A549 (cell line): ENCODE measurements around the gene GARIN1A. TPM values are rescaled to one million over a fixed set of nuclear protein-coding genes. Genes with fewer than 3 reads are reported as not detected.
"Not testable (repeated sequence)": the region's sequence is repeated elsewhere in the genome, so short reads cannot be mapped to it uniquely, and the experiment has no call there.

Source experiments
- ATAC-seq, 2 experiments: fragments of 200-7000 bp in 1 of 2; fragments of >200 bp in 1 of 2; cut with Nextera tagmentation in 1 of 2; cut with Tn5 transposase in 1 of 2; 3 replicates each; pipeline versions ENCODE4 v1.8.0 to v1.9.1; 2018 to 2020; ENCODE audit warnings: mild to moderate bottlenecking in 1 of 2, moderate library complexity in 1 of 2
- CTCF ChIA-PET: fragments of 300-600 bp; sonication (Branson Sonifier 250); formaldehyde crosslinking; extraction: SDS; loops from one replicate; lab custom pipeline; 2021; ENCODE audit warnings: antibody characterized with exemption, inconsistent platforms; lab: Yijun Ruan, JAX
- POLR2A ChIA-PET: fragments of 350-600 bp; formaldehyde crosslinking; extraction: SDS; loops from one replicate; lab custom pipeline; 2021; ENCODE audit warnings: antibody characterized with exemption, inconsistent platforms; lab: Yijun Ruan, JAX
- DNase-seq, 2 experiments: peaks; one replicate each; pipeline versions ENCODE4 v3.0.0 to v3.0.0-alpha.2; 2011 to 2016; ENCODE audit warnings: low read depth in 1 of 2, low spot score in 1 of 2
- FAIRE-seq: peaks from 2 replicates; lab custom pipeline; 2011; peaks lifted over from hg19 to GRCh38; lab: Jason Lieb, UNC
- H3K27ac ChIP-seq, 2 experiments: fragments of >200 bp; sonication (Bioruptor Twin); formaldehyde crosslinking; 3 replicates each; pipeline ENCODE4 v1.5.1; 2016 to 2017
- H3K4me1 ChIP-seq: fragments of >200 bp; sonication (Bioruptor Twin); formaldehyde crosslinking; 3 replicates; pipeline ENCODE4 v1.6.1; 2016
- H3K4me2 ChIP-seq: fragments of >200 bp; sonication (Bioruptor Twin); formaldehyde crosslinking; 3 replicates; pipeline ENCODE4 v1.6.1; 2016
- H3K4me3 ChIP-seq: fragments of >200 bp; sonication (Bioruptor Twin); formaldehyde crosslinking; 3 replicates; pipeline ENCODE4 v1.5.1; 2016
- H3K9me3 ChIP-seq: fragments of >200 bp; sonication (Bioruptor Twin); formaldehyde crosslinking; 3 replicates; pipeline ENCODE4 v1.6.1; 2016
- BHLHE40 ChIP-seq: IDR thresholded peaks from 2 replicates; pipeline ENCODE4 v1.6.1; 2012; ENCODE audit warnings: low read depth, low read length, inconsistent platforms
- CBX2 ChIP-seq: fragments of 200-600 bp; sonication (generic); IDR thresholded peaks from 2 replicates; pipeline ENCODE4 v1.6.1; 2016; ENCODE audit warnings: low read depth, mild to moderate bottlenecking, borderline replicate concordance
- EHF ChIP-seq: fragments of 250-450 bp; sonication (Bioruptor Pico); IDR thresholded peaks from 2 replicates; pipeline ENCODE4 v1.5.0; 2020; ENCODE audit warnings: mild to moderate bottlenecking
- GATA3 ChIP-seq: IDR thresholded peaks from 2 replicates; pipeline ENCODE4 v1.6.1; 2012; ENCODE audit warnings: borderline replicate concordance
- HOXB13 ChIP-seq: fragments of 250-450 bp; sonication (Bioruptor Pico); IDR thresholded peaks from 2 replicates; pipeline ENCODE4 v1.5.0; 2020; ENCODE audit warnings: low read depth, mild to moderate bottlenecking, moderate library complexity
- JUNB ChIP-seq: fragments of >200 bp; sonication (Bioruptor Twin); formaldehyde crosslinking; IDR thresholded peaks from 2 replicates; pipeline ENCODE4 v1.6.1; 2016
- KDM1A ChIP-seq: fragments of 200-600 bp; sonication (generic); IDR thresholded peaks from 2 replicates; pipeline ENCODE4 v1.6.1; 2016; ENCODE audit warnings: low read depth, mild to moderate bottlenecking
- POLR2A ChIP-seq: IDR thresholded peaks from 2 replicates; pipeline ENCODE4 v1.6.1; 2012; ENCODE audit warnings: mild to moderate bottlenecking, low read length
- POLR2AphosphoS2 ChIP-seq: conservative IDR thresholded peaks from 2 replicates; pipeline ENCODE4 v1.6.1; 2012; ENCODE audit warnings: low read length, improper control_type of control experiment, inconsistent platforms
- RCOR1 ChIP-seq: fragments of 150-350 bp; IDR thresholded peaks from 2 replicates; pipeline ENCODE4 v1.6.1; 2014; ENCODE audit warnings: antibody characterized with exemption, low read length, low read depth
- REST ChIP-seq: fragments of 200-600 bp; sonication (generic); IDR thresholded peaks from 2 replicates; pipeline ENCODE4 v1.6.1; 2016; ENCODE audit warnings: antibody characterized with exemption, mild to moderate bottlenecking, moderate library complexity
- RFX5 ChIP-seq: fragments of 450-650 bp; IDR thresholded peaks from 2 replicates; pipeline ENCODE4 v1.7.1; 2014; ENCODE audit warnings: antibody characterized with exemption, mild to moderate bottlenecking, moderate library complexity
- RNF2 ChIP-seq: fragments of 200-600 bp; sonication (generic); IDR thresholded peaks from 2 replicates; pipeline ENCODE4 v1.6.1; 2016; ENCODE audit warnings: low read depth, mild to moderate bottlenecking, antibody characterized with exemption, moderate library complexity, borderline replicate concordance
- ZFP36 ChIP-seq: fragments of 450-650 bp; IDR thresholded peaks from 2 replicates; pipeline ENCODE4 v1.6.1; 2014; ENCODE audit warnings: borderline replicate concordance; ENCODE audit not compliant: partially characterized antibody
- ZNF302 ChIP-seq: fragments of 250-450 bp; sonication (Bioruptor Pico); IDR thresholded peaks from 2 replicates; pipeline ENCODE4 v1.9.0; 2021; ENCODE audit warnings: inconsistent platforms, mild to moderate bottlenecking, moderate library complexity
- WGBS: methylation state at CpG from one replicate; pipeline ENCODE4 v1.1.6; 2017; ENCODE audit errors: missing lambda C conversion rate; 5-methylcytosine and 5-hydroxymethylcytosine counted together
- polyA plus RNA-seq, 4 experiments: library from polyadenylated mRNA; depleted of rRNA in 3 of 4; stranded (reverse); fragments of >200 nt; fragmentation: RNase III in 1 of 4; extraction: RNeasy Plus Mini Kit Qiagen cat#74134 plus additional on column Dnase treatment in 1 of 4; gene quantifications; 2 replicates in 3 of 4; 3 replicates in 1 of 4; pipeline ENCODE4 v1.2.3, GENCODE V29; 2011 to 2017
- TF ChIP-seq, protein P1 (sequence below): fragments of 150-350 bp; IDR thresholded peaks from 2 replicates; pipeline ENCODE4 v1.6.1; 2014; ENCODE audit warnings: low read depth, mild to moderate bottlenecking, low read length

The GARIN1A gene
- polyA plus RNA-seq, 2 of the 4 experiments (the other 2 are of a cell fraction): 0.30 to 0.37 TPM

GRCh38 chr7:128662091-128662490 lies 10.0 kb upstream of the GARIN1A start:
- no peak for ATAC-seq
- H3K4me2 ChIP-seq: no peak overlapping the region
- FAIRE-seq: no peak
- WGBS: 95% methylated on average over 3 of the region's 3 CpGs
- H3K27ac ChIP-seq: no peak overlapping the region
- H3K4me1 ChIP-seq: no peaks in the 10 kb centered on the region
- POLR2A ChIA-PET: no interaction called here
- no peak overlapping the region for H3K4me3 ChIP-seq
- no peak for DNase-seq
- H3K9me3 ChIP-seq: peaks cover 28% of the 10 kb centered on the region
- CTCF ChIA-PET: no interaction called here
- TF ChIP-seq CBX2: no peak
- TF ChIP-seq ZNF302 (CRISPR knock-in tag): no peak
- TF ChIP-seq EHF (CRISPR knock-in tag): no peak
- TF ChIP-seq POLR2A: no peak
- TF ChIP-seq RCOR1: no peak

- 91% methylated on average over 3 of the region's 3 CpGs for WGBS
- H3K9me3 ChIP-seq: peaks cover 28% of the 10 kb centered on the region
- H3K27ac ChIP-seq, ATAC-seq, H3K4me2 ChIP-seq, POLR2A ChIA-PET, DNase-seq, H3K4me1 ChIP-seq, FAIRE-seq, H3K4me3 ChIP-seq: not testable (repeated sequence)
- CTCF ChIA-PET: interaction anchor here (0.7 kb wide), 1 partner anchor 317 kb away, joined by 3 read pairs; no protein-coding TSS in a partner anchor
Measured at GRCh38 chr7:128663223-128663622, 8.9 kb upstream of the GARIN1A start.

GRCh38 chr7:128665057-128665456 lies 7.0 kb upstream of the GARIN1A start:
- ChIA-PET CTCF (no interaction called here), POLR2A (no interaction called here)
- no peak for FAIRE-seq
- Histone ChIP-seq H3K4me2 (no peak overlapping the region), H3K4me1 (no peaks in the 10 kb centered on the region), H3K9me3 (peaks cover 24% of the 10 kb centered on the region), H3K4me3 (no peak overlapping the region), H3K27ac (no peak overlapping the region)
- 87% methylated on average over 1 of the region's 1 CpG for WGBS
- TF ChIP-seq POLR2AphosphoS2: no peak
- no peak for ATAC-seq
- no peak for DNase-seq

DNA sequence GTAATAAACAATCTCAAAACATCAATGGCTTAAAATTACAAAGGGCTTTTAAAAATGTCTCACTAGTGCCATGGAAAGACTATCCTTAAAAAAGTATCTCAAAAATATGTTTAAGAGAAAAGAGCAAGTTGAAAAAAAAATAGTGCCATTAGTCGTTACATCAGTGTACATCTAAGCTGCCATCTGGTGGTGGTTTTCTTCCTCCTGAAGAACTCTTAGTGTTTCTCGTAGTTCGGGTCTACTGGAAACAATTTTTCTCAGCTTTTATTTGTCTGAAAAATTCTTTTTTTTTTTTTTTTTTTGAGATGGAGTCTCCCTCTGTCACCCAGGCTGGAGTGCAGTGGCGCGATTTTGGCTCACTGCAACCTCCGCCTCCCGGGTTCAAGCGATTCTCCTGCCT lies 5.9 kb upstream of the GARIN1A start:
- ATAC-seq: 0 out of 6 replicates have a peak, but pooled peaks of 1 of the 2 experiments have one; percentile 41
- Histone ChIP-seq H3K27ac (no peak overlapping the region), H3K4me1 (no peaks in the 10 kb centered on the region), H3K4me2 (no peak overlapping the region), H3K4me3 (no peak overlapping the region), H3K9me3 (peaks cover 15% of the 10 kb centered on the region)
- 97% methylated on average over 8 of the region's 8 CpGs for WGBS
- CTCF ChIA-PET: interaction anchor here (0.6 to 0.9 kb wide), 3 partner anchors 9 to 506 kb away, joined by 3 to 4 read pairs (median 3); no protein-coding TSS in a partner anchor
- DNase-seq: peak; percentile 28 to 35
- FAIRE-seq: no peak
- TF ChIP-seq REST: no peak
- no peak for TF ChIP-seq RNF2
- TF ChIP-seq RFX5: no peak
- no peak for TF ChIP-seq KDM1A
- TF ChIP-seq, protein P1, sequence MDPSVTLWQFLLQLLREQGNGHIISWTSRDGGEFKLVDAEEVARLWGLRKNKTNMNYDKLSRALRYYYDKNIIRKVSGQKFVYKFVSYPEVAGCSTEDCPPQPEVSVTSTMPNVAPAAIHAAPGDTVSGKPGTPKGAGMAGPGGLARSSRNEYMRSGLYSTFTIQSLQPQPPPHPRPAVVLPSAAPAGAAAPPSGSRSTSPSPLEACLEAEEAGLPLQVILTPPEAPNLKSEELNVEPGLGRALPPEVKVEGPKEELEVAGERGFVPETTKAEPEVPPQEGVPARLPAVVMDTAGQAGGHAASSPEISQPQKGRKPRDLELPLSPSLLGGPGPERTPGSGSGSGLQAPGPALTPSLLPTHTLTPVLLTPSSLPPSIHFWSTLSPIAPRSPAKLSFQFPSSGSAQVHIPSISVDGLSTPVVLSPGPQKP: no peak
- TF ChIP-seq HOXB13: no peak
- no peak for TF ChIP-seq BHLHE40
- no peak for TF ChIP-seq GATA3
- TF ChIP-seq ZFP36: no peak
- no peak for TF ChIP-seq JUNB
- POLR2A ChIA-PET: no interaction called here
